ENCODE measurements around the gene RGR.
A peak's percentile ranks its signal among the peaks of the same experiment; 100 is the strongest.

Gene RGR

GRCh38 chr10:84244651-84245270 lies at the start of gene RGR:
Gene RGR, plus strand, starts transcription at chr10:84245053. Its CDS starts 38 bp downstream, at chr10:84245091.
- no peak for DNase-seq

DNA sequence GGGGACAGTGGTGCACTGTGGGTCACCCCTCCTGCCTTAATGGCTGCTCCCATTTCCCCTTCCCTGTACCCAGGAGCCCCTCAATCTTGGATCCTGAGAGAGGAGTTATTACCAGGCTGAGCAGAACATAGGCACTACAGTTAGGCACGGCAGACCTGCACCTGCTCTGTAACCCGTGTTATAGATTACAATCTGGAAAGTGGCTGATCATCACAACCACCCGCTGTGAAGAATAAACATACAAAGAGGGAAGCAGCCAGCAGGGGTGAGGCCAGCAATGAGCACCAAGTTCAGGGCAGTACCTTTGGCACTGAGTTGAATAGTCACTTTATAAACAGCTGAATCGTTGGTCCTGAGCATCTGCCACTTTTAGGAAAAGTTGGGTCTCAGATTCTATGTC lies 48.8 kb upstream of the RGR start:
- no peak for DNase-seq

DNA sequence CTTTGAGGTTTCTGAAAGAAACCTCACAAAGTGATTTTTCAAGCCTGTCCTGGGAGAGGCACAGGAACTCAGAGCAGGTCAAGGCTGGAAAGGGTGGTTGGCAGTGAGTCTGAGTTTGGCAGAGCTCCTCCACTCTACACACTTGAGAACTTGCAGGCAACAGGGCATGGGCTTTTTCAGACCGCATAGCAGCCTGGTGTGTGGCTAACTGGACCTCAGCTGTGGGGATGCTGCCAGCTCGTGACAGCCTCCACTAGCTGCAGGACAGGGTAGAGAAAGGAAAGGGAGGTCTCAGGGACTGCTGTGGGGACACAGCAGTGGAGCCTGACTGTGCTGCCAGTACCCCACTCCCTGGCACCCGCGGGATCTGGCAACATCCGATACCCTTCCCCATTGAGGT lies 47.9 kb upstream of the RGR start:
- no peak for DNase-seq

DNA sequence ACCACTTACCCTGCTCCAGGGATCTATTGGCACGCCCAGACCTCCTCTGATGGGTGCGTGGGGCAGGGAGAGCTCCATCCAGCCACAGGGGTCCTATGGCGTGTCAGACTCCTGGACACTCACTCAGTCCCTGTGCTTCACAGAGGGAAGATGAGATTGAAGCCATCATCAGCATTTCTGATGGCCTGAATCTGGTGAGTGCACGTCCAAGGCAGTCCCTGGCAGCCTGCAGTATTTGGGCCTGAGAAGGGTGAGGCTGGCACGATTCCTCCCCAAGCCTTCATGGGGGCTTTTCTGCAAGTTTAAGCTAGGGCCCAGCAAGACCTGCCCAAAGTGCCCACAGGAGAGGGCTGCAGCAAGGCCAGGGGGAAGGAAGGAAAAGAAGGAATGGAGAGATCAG lies 47.2 kb upstream of the RGR start:
- no peak for DNase-seq

GRCh38 chr10:84198206-84198915 lies 46.5 kb upstream of the RGR start:
- DNase-seq, result no peak

GRCh38 chr10:84200537-84201243 lies 44.2 kb upstream of the RGR start:
- DNase-seq, result no peak

- DNase-seq, result no peak
Measured at GRCh38 chr10:84201244-84201606, 43.6 kb upstream of the RGR start.

- DNase-seq, result no peak
Measured at GRCh38 chr10:84201682-84202081, 43.2 kb upstream of the RGR start.

- DNase-seq, result no peak
Measured at GRCh38 chr10:84202349-84202748, 42.5 kb upstream of the RGR start.

DNA sequence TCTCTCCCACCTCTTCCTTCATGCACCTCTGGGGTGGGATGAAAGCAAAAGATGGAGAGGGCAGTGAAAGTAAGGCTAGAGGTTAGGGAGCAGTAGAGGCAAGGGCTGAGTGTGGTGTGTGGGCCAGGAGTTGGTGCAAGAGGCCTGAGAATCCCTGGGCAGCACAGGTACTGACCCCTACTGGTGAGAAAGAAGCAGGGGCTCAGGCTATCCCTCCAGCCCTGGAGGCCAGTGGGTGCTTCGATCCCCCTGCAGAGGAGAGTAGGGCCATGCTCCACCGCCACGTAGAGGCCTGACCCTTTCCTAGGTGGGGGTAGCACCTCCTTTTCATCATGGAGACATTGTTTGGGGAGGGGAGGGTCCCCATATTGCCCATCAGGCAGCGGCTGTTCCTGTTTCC lies 40.7 kb upstream of the RGR start:
- no peak for DNase-seq

GRCh38 chr10:84204610-84205009 lies 40.2 kb upstream of the RGR start:
- no peak for DNase-seq

GRCh38 chr10:84205049-84205852 lies 39.6 kb upstream of the RGR start:
- DNase-seq, result peak; percentile 82 to 83

DNA sequence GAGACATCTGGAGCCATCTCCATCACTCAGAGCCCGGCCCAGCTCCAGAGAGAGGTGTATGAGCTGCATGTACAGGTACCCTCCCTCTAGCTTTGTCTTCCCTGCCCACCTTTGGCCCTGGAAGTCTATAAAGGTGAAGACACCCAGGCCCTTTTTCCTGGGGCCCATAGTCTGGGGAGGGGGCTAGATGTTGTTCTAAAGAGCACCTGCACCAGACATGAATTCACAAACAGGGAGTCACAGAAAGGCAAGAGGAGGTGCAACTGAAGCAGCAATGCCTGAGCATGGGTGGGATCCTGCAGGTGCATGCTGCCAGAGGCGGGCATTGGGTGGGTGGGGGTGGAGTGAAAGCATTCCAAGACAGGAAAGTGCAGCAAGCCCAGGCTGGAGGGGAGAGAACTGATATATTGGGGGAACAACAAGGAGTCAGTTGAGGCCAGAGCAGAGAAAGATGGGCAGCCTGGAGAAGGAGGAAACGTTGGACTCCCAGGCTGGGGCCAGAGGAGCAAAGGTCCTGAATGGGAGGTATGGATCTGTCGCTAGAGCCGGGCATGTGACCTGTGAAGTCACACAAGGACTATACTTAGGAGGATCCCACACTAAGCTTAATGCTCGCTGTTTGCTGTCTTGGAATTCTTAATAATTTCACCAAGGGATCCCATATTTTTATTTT lies 38.9 kb upstream of the RGR start:
- DNase-seq, result no peak

GRCh38 chr10:84208023-84208422 lies 36.8 kb upstream of the RGR start:
- DNase-seq, result no peak

- no peak for DNase-seq
Measured at GRCh38 chr10:84211566-84211965, 33.3 kb upstream of the RGR start.

DNA sequence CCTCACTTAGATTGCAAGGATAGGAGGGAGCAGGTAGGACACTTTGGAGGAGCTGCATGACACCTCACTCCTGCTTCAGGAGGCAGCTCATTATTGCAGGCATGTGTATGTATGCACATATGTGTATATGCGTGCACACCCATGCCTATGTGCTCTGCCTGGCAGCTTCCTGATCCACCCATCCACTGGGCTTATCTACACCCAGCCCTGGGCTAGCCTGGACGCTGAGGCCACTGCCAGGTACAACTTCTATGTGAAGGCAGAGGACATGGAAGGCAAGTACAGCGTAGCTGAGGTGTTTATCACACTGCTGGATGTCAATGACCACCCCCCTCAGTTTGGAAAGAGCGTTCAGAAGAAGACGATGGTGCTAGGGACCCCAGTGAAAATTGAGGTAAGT lies 32.8 kb upstream of the RGR start:
- DNase-seq, result no peak

DNA sequence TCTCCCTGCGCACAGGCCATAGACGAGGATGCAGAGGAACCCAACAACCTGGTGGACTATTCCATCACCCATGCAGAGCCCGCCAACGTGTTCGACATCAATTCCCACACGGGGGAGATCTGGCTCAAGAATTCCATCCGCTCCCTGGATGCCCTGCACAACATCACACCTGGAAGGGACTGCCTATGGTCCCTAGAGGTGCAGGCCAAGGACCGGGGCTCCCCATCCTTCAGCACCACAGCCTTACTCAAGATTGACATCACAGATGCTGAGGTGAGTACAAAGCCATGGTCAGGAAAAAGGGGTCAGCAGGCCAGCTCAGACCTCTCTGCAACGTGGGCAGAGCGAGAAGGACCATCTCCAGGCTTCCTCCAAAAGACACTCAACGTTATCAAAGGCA lies 31.8 kb upstream of the RGR start:
- no peak for DNase-seq

DNA sequence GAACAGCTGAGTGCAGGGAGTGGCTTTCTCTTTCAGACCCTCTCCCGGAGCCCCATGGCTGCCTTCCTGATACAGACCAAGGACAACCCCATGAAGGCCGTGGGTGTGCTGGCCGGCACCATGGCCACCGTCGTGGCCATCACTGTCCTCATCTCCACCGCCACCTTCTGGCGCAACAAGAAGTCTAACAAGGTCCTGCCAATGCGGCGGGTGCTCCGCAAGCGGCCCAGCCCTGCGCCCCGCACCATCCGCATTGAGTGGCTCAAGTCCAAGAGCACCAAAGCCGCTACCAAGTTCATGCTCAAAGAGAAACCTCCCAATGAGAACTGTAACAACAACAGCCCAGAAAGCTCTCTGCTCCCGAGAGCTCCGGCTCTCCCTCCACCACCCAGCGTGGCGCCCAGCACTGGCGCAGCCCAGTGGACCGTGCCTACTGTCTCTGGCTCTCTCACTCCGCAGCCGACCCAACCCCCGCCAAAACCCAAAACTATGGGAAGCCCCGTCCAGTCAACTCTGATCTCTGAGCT lies 30.7 kb upstream of the RGR start:
- DNase-seq, result no peak

- DNase-seq, result peak; percentile 66 to 69
Measured at GRCh38 chr10:84214612-84215235, 30.1 kb upstream of the RGR start.

DNA sequence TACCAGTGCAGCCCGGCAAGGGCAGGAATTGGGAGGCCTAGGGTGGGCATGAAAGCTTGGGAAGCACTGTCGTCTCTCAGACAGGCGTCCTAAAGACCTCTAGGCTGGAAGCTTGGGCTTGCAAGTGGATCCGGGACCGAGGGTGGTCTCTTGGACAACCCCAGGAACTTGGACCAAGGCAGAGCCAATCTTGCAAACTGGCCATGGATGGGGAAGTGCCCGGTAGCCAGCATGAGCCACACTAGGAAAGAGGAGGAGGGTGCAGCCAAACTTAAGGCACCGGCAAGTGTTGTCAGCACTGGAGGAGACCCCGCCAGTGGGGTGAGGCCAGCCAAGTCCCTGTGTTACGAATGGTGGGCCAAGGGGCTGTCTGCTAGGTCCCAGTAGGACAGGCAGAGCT lies 28.0 kb upstream of the RGR start:
- no peak for DNase-seq

- DNase-seq, result no peak
Measured at GRCh38 chr10:84217746-84218145, 27.1 kb upstream of the RGR start.

DNA sequence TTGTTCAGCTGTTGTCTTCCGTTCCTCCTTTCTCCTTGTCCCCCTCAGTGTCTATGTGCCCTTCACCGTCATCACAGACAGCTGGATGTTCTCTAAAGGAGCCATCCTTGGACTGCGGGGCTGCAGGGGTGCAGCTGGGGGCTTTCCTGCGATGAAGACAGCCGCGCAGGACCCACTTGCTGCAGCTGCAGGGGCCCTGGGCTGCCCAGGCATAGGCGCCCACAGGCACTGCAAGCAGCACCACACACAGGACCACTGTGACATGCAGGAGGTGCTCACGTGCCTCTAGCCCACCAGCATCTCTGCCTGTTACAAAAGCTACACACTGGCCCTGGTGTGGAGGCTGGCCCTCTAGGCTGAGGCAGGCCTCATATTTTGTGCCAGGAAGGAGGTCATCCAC lies 22.9 kb upstream of the RGR start:
- DNase-seq, result no peak

Measured in activated T-cell treated with anti-CD3 and anti-CD28 coated beads, Interleukin-2, amount 50 U/mL, for 48 hours (primary cell).